ENCODE results near the gene CNNM4. TPM values are rescaled to one million over a fixed set of nuclear protein-coding genes. Genes with fewer than 3 reads are reported as not detected.
A peak's percentile ranks its signal among the peaks of the same experiment; 100 is the strongest.

Gene CNNM4
- total and polyA plus RNA-seq, 4 donors: 0.82 to 2.3 (median 2.1) TPM

- peaks cover 0 to 6% (median 3%) of the 10 kb centered on the region in 4 donors for H3K4me1 ChIP-seq (ENCODE audit: control insufficient read depth in 4 of 4, insufficient read depth in 4 of 4, low read length in 3 of 4)
- no peaks in the 10 kb centered on the region for H3K27me3 ChIP-seq (ENCODE audit: control insufficient read depth in 4 of 4, insufficient read depth in 4 of 4, low read length in 3 of 4)
- H3K36me3 ChIP-seq (ENCODE audit: control insufficient read depth in 4 of 4, insufficient read depth in 3 of 4, low read depth in 1 of 4, low read length in 3 of 4): no peaks in the 10 kb centered on the region
- TF ChIP-seq JUND (IDR thresholded peaks at IDR 0.05) (no peak), TAF1 (conservative IDR thresholded peaks at IDR 0.05) (no peak), HNF4G (IDR thresholded peaks at IDR 0.05) (no peak)
- TF ChIP-seq, protein P1, sequence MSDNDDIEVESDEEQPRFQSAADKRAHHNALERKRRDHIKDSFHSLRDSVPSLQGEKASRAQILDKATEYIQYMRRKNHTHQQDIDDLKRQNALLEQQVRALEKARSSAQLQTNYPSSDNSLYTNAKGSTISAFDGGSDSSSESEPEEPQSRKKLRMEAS (IDR thresholded peaks at IDR 0.05): no peak
- TF ChIP-seq, protein P2, sequence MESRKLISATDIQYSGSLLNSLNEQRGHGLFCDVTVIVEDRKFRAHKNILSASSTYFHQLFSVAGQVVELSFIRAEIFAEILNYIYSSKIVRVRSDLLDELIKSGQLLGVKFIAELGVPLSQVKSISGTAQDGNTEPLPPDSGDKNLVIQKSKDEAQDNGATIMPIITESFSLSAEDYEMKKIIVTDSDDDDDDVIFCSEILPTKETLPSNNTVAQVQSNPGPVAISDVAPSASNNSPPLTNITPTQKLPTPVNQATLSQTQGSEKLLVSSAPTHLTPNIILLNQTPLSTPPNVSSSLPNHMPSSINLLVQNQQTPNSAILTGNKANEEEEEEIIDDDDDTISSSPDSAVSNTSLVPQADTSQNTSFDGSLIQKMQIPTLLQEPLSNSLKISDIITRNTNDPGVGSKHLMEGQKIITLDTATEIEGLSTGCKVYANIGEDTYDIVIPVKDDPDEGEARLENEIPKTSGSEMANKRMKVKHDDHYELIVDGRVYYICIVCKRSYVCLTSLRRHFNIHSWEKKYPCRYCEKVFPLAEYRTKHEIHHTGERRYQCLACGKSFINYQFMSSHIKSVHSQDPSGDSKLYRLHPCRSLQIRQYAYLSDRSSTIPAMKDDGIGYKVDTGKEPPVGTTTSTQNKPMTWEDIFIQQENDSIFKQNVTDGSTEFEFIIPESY (IDR thresholded peaks at IDR 0.05): no peak
- H3K27ac ChIP-seq (ENCODE audit: low read depth in 1 of 2, low read length in 2 of 2): no peak overlapping the region
- no peaks in the 10 kb centered on the region for H3K9me3 ChIP-seq (ENCODE audit: control insufficient read depth in 4 of 4, low read length in 3 of 4)
- no peak overlapping the region for H3K4me3 ChIP-seq (ENCODE audit: low read depth in 1 of 3, low read length in 3 of 3)
- no peak for DNase-seq (ENCODE audit: low spot score)
- 89% methylated on average over 12 of the region's 12 CpGs for WGBS
- H3K9ac ChIP-seq (ENCODE audit: low read depth in 1 of 2, low read length in 2 of 2): no peak overlapping the region
Observed at GRCh38 chr2:96772903-96773671, 12.4 kb downstream of the CNNM4 start.

GRCh38 chr2:96773922-96774321 is 13.2 kb downstream of the CNNM4 start:
- peaks cover 0 to 6% (median 3%) of the 10 kb centered on the region in 4 donors for H3K4me1 ChIP-seq (ENCODE audit: control insufficient read depth in 4 of 4, insufficient read depth in 4 of 4, low read length in 3 of 4)
- no peak for TF ChIP-seq HNF4G (IDR thresholded peaks at IDR 0.05)
- no peak for TF ChIP-seq GABPA (IDR thresholded peaks at IDR 0.05 in 1 of 2, conservative IDR thresholded peaks at IDR 0.05 in 1 of 2)
- TF ChIP-seq, protein P2 (IDR thresholded peaks at IDR 0.05): no peak
- no peak for TF ChIP-seq SP1 (IDR thresholded peaks at IDR 0.05)
- TF ChIP-seq, protein P1 (IDR thresholded peaks at IDR 0.05): no peak
- TF ChIP-seq, protein P3, sequence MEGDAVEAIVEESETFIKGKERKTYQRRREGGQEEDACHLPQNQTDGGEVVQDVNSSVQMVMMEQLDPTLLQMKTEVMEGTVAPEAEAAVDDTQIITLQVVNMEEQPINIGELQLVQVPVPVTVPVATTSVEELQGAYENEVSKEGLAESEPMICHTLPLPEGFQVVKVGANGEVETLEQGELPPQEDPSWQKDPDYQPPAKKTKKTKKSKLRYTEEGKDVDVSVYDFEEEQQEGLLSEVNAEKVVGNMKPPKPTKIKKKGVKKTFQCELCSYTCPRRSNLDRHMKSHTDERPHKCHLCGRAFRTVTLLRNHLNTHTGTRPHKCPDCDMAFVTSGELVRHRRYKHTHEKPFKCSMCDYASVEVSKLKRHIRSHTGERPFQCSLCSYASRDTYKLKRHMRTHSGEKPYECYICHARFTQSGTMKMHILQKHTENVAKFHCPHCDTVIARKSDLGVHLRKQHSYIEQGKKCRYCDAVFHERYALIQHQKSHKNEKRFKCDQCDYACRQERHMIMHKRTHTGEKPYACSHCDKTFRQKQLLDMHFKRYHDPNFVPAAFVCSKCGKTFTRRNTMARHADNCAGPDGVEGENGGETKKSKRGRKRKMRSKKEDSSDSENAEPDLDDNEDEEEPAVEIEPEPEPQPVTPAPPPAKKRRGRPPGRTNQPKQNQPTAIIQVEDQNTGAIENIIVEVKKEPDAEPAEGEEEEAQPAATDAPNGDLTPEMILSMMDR (IDR thresholded peaks at IDR 0.05; ENCODE audit: low read depth, low read length, missing input control): no peak
- no peak for TF ChIP-seq FOXA1 (IDR thresholded peaks at IDR 0.05)
- TF ChIP-seq, protein P4, sequence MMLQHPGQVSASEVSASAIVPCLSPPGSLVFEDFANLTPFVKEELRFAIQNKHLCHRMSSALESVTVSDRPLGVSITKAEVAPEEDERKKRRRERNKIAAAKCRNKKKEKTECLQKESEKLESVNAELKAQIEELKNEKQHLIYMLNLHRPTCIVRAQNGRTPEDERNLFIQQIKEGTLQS (IDR thresholded peaks at IDR 0.05): no peak
- TF ChIP-seq EGR1 (IDR thresholded peaks at IDR 0.05; ENCODE audit: low read depth in 2 of 2): no peak
- no peak for TF ChIP-seq HNF4A (conservative IDR thresholded peaks at IDR 0.05)
- no peak for TF ChIP-seq REST (IDR thresholded peaks at IDR 0.05)
- no peak for TF ChIP-seq NR2F2 (IDR thresholded peaks at IDR 0.05)
- TF ChIP-seq TAF1 (conservative IDR thresholded peaks at IDR 0.05): no peak
- TF ChIP-seq RAD21 (IDR thresholded peaks at IDR 0.05): no peak
- no peaks in the 10 kb centered on the region for H3K9me3 ChIP-seq (ENCODE audit: control insufficient read depth in 4 of 4, low read length in 3 of 4)
- no peak overlapping the region for H3K27ac ChIP-seq (ENCODE audit: low read depth in 1 of 2, low read length in 2 of 2)
- peak overlapping the region; percentile 7 to 67 (median 19) for H3K4me3 ChIP-seq (ENCODE audit: low read depth in 1 of 3, low read length in 3 of 3)
- 45% methylated on average over 7 of the region's 7 CpGs for WGBS
- no peak for DNase-seq (ENCODE audit: low spot score)
- peak overlapping the region in 1 of 2 donors; percentile 43 for H3K9ac ChIP-seq (ENCODE audit: low read depth in 1 of 2, low read length in 2 of 2)
- H3K36me3 ChIP-seq (ENCODE audit: control insufficient read depth in 4 of 4, insufficient read depth in 3 of 4, low read depth in 1 of 4, low read length in 3 of 4): no peaks in the 10 kb centered on the region
- H3K27me3 ChIP-seq (ENCODE audit: control insufficient read depth in 4 of 4, insufficient read depth in 4 of 4, low read length in 3 of 4): no peaks in the 10 kb centered on the region
